ENCODE measurements around the gene KATNB1. TPM values are rescaled to one million over a fixed set of nuclear protein-coding genes. Genes with fewer than 3 reads are reported as not detected.

The KATNB1 gene
- total RNA-seq, 4 donors from 2014 or later = 30.6 to 54.9 (median 41.1) TPM

DNA sequence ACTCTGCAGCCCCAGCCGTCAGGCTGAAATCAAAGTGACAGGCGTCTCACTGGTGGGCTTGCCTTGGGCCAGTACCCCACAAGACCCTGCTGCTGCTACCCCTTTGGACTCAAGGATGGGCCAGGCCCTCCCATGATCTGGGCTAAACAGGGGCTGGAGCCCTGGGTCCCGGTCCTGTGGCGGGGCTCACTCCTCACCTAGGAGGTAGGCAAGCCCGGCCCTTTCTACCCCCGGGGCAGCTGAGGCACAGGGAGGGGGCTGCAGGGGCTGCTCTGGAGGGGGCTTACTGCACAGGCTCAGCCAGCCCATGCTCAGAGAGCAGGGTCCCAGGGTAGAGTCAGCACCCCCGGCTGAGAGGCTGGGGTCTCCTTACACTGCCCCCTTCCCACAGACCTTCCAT is 23.6 kb downstream of the KATNB1 start:
- 86 to 100% methylated on average over 2 to 5 of the region's 7 CpGs for WGBS, 2 donors
- TF ChIP-seq, protein P1, sequence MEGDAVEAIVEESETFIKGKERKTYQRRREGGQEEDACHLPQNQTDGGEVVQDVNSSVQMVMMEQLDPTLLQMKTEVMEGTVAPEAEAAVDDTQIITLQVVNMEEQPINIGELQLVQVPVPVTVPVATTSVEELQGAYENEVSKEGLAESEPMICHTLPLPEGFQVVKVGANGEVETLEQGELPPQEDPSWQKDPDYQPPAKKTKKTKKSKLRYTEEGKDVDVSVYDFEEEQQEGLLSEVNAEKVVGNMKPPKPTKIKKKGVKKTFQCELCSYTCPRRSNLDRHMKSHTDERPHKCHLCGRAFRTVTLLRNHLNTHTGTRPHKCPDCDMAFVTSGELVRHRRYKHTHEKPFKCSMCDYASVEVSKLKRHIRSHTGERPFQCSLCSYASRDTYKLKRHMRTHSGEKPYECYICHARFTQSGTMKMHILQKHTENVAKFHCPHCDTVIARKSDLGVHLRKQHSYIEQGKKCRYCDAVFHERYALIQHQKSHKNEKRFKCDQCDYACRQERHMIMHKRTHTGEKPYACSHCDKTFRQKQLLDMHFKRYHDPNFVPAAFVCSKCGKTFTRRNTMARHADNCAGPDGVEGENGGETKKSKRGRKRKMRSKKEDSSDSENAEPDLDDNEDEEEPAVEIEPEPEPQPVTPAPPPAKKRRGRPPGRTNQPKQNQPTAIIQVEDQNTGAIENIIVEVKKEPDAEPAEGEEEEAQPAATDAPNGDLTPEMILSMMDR (IDR thresholded peaks at IDR 0.05) = no peak
- no peak for TF ChIP-seq POLR2A (IDR thresholded peaks at IDR 0.05)
- intact Hi-C loops (cut with DNase I; ENCODE audit: low total_unique reads) = loop anchor here (10.0 kb wide), 2 partner anchors 106 to 236 kb away; no protein-coding TSS in a partner anchor
- no peak overlapping the region for H3K4me3 ChIP-seq (ENCODE audit: low read depth, poor library complexity, severe bottlenecking)
- DNase-seq (ENCODE audit: low spot score in 2 of 2) = no peak

DNA sequence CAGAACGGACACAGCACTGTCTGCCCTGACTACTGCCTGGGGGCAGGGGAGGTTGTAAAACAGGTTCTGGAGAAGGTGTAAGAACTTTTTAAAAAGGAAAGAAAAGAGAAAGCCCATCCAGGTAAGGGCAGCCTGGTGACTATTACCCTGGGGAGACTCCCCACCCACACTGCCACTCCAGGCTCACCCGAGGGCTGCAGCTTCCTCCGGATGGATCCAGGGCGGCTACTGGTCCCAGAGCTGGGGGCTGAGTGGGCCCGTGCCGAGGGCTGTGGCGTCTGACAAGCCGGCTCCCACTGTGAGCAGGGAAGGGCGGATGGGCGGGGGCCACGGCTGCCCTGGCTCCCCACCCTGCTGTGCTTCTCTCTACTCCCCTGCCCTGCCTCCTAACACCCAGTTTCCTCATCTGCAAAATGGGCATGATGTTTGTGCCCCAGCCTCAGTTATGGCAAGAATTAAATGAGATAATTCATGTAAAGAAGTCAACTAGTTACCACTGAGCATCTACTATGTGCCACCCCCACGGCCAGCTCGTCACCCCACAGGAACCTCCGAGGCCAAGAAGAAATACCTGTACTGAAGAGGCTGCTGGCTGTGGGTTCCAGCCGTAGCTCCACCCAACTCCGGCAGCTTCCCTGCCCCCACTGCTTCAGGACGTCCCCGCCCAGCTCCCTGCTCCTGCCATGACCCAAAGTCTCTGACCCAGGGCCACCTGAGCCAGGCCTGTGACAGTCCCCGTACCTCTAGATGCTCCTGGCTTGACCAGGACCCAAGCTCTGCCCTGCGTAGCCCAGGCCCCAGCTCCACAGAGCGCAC is 24.2 kb downstream of the KATNB1 start:
- no peak for DNase-seq (ENCODE audit: low spot score in 2 of 2)
- intact Hi-C loops (cut with DNase I; ENCODE audit: low total_unique reads) = loop anchor here (10.0 kb wide), 2 partner anchors 105 to 235 kb away; no protein-coding TSS in a partner anchor
- no peak overlapping the region for H3K4me3 ChIP-seq (ENCODE audit: low read depth, poor library complexity, severe bottlenecking)
- TF ChIP-seq, protein P1 (IDR thresholded peaks at IDR 0.05) = no peak
- TF ChIP-seq POLR2A (IDR thresholded peaks at IDR 0.05) = no peak
- 65 to 66% methylated on average over 19 to 21 of the region's 21 CpGs for WGBS, 2 donors

DNA sequence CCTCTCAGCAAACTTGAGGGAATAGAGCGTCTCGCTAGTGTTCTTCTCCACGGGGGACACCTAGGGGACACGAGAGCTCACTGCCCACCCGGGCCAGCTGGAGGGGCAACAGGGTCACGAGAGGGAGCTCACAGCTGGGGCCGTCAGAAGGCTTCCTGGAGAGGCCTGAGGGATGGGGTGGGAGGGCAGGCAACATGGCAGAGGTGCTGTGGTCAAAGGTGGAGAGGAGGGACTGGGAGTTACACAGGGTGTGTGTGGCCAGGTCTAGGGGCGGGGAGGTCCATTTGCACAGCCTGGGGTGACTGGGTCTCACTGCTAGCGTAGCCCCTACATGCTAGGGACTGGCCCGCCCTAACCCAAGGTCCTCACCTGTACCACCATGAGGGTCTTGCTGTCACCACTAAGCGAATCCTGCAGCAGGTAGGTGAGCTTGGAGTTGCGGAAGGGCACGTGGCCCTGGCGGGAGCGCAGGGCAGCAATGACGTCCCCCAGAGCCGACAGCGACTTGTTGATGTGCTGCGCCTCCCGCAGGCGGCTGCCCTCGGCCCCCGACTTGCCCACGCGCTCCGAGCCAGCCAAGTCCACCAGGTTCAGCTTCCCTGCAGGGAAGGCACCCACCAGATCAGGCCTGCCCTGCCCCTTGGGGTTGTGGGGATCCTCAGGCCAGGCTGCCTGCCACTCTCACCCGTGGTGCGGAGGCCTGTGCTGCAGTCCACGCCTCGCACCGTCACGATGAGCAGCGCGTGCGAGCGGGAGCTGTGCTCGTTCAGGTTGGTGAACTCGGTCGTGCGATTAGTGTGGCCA is 25.0 kb downstream of the KATNB1 start:
- no peak overlapping the region for H3K4me3 ChIP-seq (ENCODE audit: low read depth, poor library complexity, severe bottlenecking)
- no peak for DNase-seq (ENCODE audit: low spot score in 2 of 2)
- no peak for TF ChIP-seq POLR2A (IDR thresholded peaks at IDR 0.05)
- TF ChIP-seq, protein P1 (IDR thresholded peaks at IDR 0.05) = no peak
- intact Hi-C loops (cut with DNase I; ENCODE audit: low total_unique reads) = no loop called here
- 90 to 91% methylated on average over 17 to 40 of the region's 40 CpGs for WGBS, 2 donors

DNA sequence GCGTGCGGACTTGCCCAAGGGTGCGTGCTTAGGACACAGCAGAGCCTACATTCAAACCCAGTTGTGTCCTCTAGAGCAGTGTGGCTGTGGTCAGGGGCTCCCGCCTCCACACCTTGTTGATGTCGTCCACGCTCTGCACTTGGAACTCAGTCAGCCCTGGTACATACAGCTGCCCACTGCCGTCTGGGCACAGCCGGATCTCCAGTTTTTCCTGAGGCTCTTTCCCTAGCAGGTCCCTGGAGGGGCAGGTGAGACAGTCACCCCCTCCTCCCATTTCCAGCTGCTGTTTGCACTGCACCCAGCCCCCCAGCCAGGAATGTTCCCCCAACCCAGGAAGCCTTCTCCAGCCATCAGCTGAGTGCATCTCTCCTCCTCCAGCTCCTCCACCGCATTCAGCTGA is 25.7 kb downstream of the KATNB1 start:
- TF ChIP-seq POLR2A (IDR thresholded peaks at IDR 0.05) = no peak
- TF ChIP-seq, protein P1 (IDR thresholded peaks at IDR 0.05) = no peak
- no peak for DNase-seq (ENCODE audit: low spot score in 2 of 2)
- 78 to 85% methylated on average over 9 of the region's 9 CpGs for WGBS, 2 donors
- intact Hi-C loops (cut with DNase I; ENCODE audit: low total_unique reads) = no loop called here
- H3K4me3 ChIP-seq (ENCODE audit: low read depth, poor library complexity, severe bottlenecking) = no peak overlapping the region

DNA sequence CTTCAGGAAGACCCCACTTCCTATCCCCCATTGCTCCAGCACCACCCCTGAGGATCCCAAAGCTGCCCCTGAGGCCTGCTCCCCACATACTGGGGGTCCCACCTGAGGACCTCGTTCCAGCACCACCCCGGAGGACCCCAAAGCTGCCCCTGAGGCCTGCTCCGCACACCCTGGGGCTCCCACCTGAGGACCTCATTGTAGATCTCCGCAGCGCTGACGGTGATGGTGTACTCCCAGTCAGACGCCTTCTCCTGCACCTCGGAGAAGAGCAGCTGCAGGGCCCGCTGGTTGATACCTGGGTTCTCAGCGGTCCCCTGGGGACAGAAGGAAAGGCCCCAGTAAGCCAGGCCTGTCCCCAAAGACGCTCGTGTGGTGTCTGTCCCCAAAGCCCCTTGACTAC is 26.4 kb downstream of the KATNB1 start:
- WGBS, 2 donors = 96% methylated on average over 12 of the region's 12 CpGs
- intact Hi-C loops (cut with DNase I; ENCODE audit: low total_unique reads) = no loop called here
- no peak for DNase-seq (ENCODE audit: low spot score in 2 of 2)
- no peak overlapping the region for H3K4me3 ChIP-seq (ENCODE audit: low read depth, poor library complexity, severe bottlenecking)
- TF ChIP-seq, protein P1 (IDR thresholded peaks at IDR 0.05) = no peak
- no peak for TF ChIP-seq POLR2A (IDR thresholded peaks at IDR 0.05)

Data from lower leg skin (tissue), 4 donors.